B cell (primary cell): ENCODE measurements around the gene KCNT2.

Experiments used
- EZH2 ChIP-seq: IDR thresholded peaks from 2 replicates; pipeline ENCODE4 v1.6.1; 2012; ENCODE audit warnings: borderline replicate concordance, low read depth, mild to moderate bottlenecking, moderate library complexity, low read length; ENCODE audit not compliant: insufficient read depth, poor library complexity, severe bottlenecking
- TF ChIP-seq, protein P1 (sequence below): fragments of 200-600 bp; IDR thresholded peaks from one replicate; pipeline ENCODE4 v1.8.0; 2022; ENCODE audit warnings: antibody characterized with exemption, mild to moderate bottlenecking

DNA sequence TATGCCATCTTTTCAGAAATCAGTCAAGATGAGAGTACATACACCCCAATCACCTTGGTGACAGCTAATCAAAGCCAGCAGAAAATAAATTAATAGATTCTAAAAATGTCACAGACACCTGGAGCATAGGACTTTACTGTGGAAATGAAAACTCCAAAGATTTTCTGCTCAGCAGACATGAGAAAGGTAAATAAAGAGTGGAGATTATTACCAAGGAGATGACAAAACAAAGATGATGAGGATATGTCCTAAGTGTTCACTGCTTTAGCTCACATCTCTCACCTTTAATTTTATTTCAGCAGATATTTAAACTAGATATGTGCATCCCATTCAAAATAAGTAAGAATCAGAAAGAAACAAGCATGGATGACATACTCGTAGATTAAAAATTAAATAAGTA is 14.8 kb upstream of the KCNT2 start:
- TF ChIP-seq, protein P1, sequence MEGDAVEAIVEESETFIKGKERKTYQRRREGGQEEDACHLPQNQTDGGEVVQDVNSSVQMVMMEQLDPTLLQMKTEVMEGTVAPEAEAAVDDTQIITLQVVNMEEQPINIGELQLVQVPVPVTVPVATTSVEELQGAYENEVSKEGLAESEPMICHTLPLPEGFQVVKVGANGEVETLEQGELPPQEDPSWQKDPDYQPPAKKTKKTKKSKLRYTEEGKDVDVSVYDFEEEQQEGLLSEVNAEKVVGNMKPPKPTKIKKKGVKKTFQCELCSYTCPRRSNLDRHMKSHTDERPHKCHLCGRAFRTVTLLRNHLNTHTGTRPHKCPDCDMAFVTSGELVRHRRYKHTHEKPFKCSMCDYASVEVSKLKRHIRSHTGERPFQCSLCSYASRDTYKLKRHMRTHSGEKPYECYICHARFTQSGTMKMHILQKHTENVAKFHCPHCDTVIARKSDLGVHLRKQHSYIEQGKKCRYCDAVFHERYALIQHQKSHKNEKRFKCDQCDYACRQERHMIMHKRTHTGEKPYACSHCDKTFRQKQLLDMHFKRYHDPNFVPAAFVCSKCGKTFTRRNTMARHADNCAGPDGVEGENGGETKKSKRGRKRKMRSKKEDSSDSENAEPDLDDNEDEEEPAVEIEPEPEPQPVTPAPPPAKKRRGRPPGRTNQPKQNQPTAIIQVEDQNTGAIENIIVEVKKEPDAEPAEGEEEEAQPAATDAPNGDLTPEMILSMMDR, result no peak
- TF ChIP-seq EZH2, result no peak
